Ecto neural progenitor cell (in vitro differentiated cells): Measurements from ENCODE around the gene EXOC3L2.
"Not testable (repeated sequence)": the region's sequence is repeated elsewhere in the genome, so short reads cannot be mapped to it uniquely, and the experiment has no call there.

Experiments
- DNase-seq: peaks from one replicate; pipeline ENCODE4 v3.0.0-alpha.2; 2018; ENCODE audit warnings: low spot score

Gene EXOC3L2

DNA sequence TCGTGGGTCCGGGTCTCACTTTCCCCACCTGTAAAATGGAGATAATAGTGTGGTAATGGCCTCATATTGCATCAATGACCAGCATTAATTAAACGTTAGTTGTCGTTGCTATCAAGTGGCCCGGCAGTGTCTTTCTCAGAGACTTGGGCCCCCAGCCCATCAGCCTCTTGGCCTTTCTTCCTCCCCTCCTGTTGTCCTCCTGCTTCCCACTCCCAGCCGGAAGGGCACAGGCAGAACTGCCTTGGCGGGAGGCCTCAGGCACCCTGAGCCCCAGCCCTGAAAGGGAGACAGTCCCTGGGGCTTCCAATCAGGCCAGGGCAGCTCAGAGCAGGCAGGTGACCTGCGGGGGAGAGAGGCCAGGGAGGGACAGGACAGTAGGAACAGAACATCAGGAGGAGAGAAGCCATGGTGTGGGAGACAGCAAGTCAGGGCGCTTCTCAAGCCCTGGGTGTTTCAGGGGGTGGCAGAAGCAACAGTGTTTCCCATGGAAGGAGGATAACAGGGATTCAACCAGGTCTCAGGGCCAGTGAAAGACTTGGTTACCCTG, 10.5 kb upstream of the EXOC3L2 start:
- no peak for DNase-seq

DNA sequence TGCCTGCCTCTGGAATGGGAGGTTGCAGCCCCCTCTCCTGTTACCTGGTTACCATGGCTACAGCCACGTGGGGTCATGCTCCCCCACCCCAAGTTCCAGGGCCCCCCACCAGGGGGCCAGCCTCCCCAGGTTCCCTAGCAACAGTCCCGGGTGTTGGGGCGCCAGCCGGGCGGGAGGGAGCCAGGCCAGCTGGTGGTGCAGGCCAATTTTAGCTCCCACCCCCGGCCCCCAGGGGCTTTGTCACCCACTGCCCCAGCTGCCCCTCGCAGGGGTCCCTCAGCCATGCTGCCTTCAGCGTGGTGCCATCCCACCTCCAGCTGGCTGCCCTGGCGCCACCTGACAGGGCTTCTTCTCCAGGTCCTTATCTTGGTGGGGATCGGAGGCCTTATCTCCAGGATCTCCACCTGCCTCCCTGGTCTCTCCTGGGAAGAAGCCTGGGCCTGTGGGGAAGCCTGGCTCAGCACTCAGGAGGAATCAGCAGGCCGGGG, 8.9 kb upstream of the EXOC3L2 start:
- no peak for DNase-seq

DNA sequence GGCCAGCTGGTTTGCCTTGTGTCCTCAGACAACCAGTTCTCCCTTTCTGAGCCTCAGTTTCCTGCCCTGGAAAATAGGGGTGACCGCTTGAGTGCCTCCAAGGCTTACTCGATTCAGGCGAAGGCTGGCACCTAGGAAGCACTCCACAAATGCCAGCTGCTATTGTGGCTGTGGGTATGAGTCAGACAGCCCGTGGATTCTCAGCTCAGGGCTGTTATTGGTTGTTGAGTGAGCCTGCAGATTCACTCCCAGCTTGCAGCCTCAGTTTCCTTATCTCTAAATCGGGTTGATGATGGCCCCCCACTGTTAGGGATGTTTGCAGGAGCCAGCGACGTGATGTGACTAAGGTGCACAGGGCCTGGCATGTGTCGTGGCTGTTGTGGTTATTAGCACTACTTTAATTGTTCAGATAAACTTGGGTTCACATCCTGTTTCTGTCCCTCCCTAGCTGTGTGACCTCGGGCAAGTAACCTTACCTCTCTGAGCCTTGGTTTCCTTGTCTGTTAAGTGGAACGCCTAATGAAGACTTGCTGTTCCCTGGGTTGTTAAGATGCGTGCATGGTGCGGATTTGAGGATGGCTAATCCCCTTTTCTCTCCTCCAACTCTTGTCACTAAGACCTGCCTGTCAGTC, 8.3 kb upstream of the EXOC3L2 start:
- no peak for DNase-seq

DNA sequence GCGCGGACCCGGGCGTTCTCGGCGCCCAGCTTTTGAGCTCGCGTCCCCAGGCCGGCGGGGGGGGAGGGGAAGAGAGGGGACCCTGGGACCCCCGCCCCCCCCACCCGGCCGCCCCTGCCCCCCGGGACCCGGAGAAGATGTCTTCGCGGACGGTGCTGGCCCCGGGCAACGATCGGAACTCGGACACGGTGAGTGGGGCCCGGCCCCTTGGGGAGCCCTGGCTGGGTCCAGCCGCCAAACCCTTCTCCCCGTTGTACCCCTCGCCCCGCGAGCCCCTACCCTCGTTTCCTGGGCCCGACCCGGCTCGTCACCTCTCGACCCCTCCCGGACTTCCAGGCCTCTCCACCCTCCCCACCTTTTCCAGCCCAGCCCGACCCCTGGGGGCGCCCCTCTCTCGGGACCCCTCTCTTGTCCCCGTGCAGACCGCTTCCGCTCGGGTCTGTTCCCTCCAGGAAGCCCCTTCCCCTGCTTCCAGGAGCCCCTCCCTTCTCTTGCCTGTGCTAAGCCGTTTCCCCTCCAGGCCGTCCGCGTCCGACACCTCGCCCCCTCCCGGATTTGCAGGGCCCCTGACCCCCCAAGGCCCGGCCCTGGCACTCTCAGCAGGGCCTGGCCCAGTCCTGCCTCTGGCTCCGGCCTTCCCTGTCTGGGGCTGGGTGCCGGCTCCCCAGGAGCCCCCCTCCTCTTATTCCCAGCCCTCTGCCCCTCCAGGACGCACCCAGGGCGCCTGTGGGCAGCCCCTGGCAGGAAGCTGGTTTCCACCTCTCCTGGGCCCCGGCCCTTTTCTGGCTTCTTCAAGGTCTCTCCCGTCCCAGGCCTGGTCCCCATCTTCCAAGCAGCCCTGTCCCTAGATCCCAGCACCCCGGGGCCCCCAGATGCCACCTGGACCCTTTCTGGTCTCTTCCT, 6.5 kb upstream of the EXOC3L2 start:
- DNase-seq, result peak; percentile 67

DNA sequence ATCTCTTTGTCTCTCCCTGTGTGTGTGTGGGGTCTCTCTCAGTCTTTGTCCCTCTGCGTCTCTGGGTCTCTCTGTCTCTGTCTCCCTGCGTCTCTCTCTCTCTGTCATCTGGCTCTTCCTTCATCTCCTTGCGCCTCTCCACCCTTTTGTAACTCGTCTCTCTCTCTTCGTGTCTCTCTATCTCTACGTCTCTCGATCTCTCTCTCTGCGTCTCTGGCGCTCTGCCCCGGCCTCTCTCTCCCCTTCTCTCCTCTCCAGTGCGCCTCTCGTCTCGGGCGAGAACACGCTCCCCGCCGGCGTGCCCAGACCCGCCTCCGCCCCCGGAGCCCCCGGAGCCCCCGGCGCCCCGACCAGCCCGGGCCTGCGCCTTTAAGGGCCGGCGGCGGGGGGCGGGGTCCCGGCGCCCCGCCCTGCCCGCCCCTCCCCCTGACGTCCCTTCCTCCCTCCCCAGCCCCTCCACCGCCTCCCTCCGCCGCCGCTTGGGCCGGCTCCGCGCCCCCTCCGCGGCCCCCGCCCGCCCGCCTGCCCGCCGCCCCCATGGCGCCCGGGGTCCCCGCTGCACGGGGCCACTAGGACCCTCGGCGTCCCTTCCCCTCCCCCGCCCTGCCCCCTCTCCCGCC, 5.7 kb upstream of the EXOC3L2 start, which contains the start of gene MARK4:
MARK4 (plus strand) TSS at position 440 of the 620 bp plus-strand sequence. CDS start 318 bp downstream, outside the sequence.
- DNase-seq, result peak; percentile 77

DNA sequence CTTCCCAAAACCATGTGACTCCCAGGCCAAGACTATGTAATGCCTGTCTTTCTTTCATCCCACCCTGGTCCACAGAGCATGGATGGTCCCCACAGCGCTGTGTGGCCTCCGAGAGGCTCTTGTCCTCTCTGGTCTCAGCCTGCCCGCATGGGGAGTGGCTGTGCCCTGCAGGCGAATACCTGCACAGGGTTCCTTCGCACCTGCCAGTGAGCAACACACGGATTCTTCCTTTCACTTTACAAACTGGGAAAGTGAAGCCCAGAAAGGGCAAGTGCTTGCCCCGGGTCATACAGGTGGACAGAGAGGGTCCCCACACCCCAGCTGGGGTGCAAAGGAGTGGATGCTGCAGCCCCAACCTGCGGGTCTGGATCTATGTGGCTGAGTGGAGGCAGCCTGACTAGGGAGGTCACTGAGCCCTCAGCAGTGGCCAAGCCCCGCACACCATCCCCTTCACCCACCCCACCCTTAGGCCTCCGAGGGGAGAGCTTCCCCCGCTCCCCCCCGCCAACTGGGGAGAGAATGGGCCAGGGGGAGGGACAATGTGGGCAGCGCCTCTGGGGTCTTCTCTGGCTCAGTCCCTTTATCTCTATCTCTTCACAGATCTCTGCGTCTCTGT, 5.1 kb upstream of the EXOC3L2 start:
- DNase-seq, result no peak

DNA sequence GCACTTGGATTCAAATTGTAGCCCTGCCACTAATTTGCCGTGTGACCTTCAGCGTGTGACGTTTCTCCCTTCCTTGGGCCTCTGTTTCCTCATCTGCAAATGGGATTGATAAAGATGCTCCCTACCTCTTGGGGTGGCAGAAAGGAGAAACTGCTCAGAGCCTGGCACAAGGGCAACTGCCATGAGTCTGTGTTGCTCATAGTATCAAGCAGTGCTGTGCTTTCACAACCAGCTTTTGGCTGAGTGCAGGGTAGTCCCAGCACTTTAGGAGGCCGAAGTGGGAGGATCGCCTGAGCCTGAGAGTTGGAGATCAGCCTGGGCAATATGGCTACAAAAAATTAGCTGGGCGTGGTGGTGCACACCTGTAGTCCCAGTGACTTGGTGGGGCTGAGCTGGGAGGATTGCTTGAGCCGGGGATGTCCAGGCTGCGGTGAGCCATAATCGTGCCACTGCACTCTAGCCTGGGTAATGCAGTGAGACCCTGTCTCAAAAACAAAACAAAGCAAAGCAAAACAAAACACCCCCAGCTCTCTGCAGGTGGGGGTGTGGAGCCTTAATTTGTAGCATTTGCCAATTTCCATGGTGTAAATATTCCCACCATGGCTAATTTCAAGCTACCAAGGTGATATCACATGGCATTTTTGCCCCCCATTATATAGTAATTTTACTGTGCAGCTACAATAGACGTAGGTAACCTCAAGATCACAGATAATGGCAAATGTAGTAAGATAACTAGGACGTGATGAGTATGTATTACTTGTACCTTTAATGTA, 4.2 kb upstream of the EXOC3L2 start:
- no peak for DNase-seq

DNA sequence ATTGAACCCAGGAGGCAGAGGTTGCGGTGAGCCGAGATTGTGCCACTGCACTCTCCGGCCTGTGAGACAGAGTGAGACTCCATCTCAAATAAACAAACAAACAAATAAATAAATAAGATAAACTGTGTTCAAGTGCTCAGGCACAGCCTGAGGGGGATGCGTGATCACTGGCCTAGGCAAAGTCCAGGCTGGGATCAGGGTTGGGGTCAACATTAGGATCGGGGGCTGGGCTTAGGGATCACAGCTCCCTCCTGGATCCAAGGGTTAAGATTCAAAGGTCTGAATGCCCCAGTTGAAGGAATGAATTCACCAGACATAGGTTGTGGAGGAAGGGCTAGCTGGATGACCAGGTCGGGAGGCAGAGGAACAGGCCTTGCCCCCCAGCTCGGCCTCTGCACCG, 1.9 kb upstream of the EXOC3L2 start:
- no peak for DNase-seq

DNA sequence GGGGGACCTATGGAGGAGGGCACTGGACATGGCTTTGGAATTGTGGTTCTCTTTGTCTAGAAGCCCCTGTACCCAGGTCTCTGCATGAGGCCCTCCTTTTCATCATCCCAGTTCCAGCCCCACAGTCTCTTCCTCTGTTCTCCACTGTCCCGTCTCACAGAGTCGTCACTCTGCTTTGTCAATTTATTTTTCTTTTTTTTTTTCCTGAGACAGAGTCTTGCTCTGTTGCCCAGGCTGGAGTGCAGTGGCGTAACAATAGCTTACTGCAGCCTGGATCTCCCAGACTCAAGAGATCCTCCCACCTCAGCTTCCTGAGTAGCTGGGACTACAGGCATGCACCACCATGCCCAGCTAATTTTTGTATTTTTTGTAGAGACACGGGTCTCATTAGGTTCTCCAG, 619 bp upstream of the EXOC3L2 start:
- no peak for DNase-seq

DNA sequence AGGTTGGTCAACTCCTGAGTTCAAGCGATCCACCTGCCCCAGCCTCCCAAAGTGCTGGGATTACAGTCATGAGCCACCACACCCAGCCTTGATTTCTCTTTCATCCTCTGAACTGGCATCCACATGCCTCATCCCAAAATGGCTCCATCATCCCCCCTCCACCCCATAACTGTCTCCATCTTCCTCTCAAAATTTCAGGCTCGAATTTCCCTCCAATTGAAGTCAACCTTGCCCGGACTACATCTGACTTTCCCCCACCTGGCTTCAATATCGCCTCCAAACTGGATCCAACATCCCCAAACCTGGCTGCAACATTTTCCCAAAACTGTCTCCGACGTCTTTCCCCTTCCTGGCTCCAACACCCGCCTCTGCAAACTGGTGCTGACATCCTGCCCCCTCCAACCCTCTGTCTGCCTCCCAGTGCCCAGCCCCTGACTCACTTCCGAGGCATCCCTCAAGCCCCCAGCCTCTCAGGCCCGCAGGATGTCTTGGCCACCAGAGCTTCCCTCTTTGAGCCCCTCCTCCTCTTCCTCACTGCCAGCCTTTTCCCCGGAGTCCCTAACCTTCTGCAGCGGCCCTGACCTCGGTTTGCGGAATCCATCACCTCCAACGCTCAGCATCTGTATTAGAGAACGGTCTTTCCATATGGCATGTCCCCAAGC, 943 bp downstream of the EXOC3L2 start:
- no peak for DNase-seq

DNA sequence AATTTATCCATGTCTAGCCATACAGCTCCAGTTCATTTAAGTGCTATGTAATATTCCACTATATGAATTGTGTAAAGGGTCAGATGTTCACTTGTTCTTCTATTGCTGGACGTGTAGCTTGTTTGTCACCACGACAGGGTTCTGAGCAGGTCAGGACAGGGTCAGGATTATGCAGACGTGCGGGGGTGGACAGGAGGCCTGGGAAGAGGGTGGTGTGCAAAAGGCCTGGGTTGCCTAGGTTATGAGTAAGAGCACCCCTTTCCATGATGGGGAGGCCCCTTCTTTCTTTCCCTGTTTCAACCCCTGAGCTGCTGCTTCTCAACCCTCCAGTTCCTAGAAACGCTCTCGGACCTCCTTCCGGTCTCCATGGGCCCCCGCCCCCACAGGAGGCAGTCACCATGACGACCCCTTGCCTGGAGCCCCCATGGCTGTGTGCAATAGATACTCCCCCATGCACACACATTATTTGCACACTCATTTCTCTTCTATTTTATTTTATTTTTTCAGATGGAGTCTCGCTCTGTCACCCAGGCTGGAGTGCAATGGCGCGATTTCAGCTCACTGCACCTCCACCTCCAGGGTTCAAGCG, 2.0 kb downstream of the EXOC3L2 start:
- DNase-seq, result no peak

DNA sequence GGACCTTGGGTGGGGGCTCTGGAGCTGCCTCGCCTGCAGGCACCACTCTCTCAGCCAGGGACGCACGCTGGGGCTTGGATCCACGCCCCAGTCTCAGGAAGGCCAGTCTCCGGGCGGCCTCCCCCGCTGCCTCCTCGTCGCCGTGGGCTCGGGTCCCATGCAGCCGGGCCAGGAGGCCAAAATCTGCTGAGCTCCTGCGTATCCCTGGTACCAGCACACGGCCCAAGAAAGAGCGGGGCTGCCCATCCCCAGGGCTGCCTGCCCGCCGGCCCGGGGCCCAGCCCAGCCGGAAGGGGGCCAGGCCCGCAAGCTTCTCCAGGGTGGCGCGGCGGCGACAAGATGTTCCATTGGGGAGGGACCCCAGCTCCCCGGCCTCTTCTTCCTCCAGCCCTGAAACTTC, 6.7 kb downstream of the EXOC3L2 start:
- DNase-seq, result no peak

DNA sequence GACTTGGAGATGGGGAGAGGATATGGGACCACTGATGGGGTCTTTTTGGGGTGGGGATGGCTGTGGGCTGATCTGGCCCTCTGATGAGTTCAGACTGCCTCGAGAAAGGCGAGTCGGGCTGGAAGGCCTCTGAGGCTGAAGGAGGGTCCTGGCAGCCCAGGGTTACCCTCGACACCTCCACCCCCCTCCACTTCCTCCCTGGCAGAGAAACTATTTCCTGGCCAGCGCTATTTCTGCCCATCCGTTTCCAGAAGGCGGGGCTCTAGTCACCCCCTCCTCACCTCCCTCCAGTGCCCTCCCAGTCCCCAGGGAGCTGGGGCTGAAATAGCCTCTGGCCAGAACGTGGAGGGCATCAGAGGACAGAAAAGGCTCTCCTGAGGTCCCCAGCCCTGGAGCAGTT, 9.7 kb downstream of the EXOC3L2 start:
- no peak for DNase-seq

DNA sequence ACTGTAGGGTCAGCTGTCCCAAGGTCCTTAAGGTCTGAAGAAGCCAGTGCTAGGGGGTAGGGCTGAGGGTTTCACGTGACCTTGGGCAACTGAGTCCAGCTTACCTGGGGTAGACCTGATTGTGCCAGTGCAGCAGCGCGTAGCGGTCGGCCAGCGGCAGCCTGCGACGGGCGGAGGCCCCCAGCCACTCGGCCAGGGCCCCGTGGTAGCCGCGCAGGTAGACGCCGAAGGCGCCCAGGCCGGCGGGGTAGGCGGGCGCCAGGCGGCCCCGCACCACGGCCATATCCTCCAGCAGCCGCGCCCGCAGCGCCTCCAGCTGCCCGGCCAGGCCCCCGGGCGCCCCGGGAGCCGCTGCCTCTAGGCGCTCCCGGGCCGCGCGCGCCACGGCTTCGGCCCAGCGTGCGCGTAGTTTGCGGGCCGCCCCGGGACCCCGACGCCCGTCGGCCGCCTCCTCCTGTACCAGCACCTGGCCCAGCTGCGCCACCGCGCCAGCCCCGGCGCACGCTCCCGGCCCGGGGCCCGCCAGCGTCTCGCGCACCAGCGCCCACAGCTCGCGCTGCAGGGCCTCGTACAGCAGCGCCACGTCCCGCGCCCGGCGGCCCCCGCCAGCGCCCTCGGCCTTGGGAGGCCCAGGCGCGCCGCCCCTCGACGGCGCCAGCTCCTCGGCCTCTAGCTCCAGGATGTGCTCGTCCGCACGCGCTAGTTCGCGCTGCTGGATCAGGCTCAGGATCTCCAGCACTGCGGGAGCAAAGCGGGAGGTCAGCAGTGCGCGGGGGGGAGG, 10.9 kb downstream of the EXOC3L2 start:
- no peak for DNase-seq

DNA sequence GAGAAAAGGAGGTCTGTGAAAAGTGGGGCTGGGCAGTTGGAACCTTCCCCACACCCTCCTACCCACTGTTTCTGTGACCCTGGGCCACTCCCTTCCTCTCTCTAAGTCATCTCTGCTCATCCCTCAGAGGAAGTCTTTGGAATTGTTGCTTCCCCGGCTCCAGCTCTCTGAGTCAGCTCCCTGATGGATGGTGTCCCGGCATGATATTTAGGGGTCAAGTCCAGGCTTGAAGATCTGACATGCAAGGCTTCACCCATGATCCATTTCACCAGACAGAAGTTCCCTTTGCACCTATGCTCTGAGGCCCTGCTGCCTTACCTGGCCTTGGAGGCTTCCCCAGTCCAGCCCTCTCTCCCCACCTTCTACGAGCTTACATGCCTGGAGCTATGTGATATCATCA, 13.3 kb downstream of the EXOC3L2 start:
- DNase-seq, result no peak

DNA sequence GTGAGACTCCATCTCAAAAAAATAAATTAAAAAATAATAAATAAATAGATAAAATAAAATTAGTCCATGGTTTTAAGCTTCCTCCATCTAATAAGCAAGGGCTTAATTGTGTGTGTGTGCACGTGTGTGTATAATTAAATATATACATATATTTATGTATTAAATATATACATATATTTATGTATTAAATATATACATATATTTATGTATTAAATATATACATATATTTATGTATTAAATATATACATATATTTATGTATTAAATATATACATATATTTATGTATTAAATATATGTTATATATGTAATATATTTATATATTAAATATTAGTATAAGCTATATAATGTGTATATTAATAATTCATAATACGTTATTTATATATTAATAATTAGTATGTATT, 16.2 kb downstream of the EXOC3L2 start:
- DNase-seq, result not testable (repeated sequence)

DNA sequence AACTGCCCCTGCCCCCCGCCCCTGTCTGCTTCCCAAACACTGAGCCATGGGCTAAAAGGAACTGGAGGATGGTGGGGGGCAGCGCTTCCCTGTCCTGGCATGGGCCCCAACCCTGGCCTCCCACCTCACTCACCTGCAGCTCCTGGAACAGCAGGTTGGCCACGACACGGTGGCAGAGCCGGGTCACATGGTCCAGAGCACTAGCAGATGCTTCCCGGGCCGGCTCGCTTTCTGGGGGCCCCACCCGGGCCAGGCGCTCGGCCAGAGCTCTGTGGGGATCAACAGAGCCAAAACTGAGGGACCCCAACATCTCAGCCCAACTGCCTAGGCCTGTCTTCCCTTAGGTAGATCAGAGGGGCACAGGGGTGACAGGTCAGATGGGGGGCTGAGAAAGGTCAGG, 20.6 kb downstream of the EXOC3L2 start:
- DNase-seq, result no peak

DNA sequence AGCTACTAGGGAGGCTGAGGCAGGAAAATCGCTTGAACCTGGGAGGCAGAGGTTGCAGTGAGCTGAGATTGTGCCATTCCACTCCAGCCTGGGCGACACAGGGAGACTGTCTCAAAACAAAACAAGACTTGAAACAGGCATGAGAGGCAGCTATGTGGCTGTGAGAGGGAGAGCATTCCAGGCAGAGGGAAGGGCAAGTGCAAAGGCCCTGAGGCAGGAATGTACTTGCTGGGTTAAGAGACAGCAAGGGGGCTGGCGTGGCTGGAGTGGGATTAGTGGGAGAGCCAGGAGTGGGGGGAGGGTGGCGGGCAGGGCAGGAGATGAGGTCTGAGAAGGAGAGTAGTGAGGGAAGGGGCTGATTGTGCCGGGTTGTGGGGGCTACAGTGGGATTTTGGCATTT, 21.3 kb downstream of the EXOC3L2 start:
- DNase-seq, result no peak

DNA sequence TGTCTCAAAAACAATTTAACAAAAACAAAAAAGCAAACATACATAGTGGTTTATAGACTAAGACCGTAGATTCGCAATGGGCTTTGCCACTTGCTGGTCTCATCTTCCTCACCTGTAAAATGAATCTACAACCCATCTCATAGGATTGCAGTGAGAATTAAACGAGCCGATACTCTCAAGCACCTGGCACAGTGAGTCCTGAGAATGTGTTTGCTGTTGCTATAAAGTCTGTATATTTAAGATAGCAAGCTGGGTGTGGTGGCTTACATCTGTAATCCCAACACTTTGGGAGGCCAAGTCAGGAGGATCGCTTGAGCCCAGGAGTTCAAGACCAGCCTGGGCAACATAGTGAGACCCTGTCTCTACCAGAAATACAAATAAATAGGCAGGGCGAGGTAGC, 22.5 kb downstream of the EXOC3L2 start:
- DNase-seq, result no peak
